ENCODE data around the gene SIKE1. TPM values are rescaled to one million over a fixed set of nuclear protein-coding genes. Genes with fewer than 3 reads are reported as not detected.

Gene SIKE1
- polyA plus RNA-seq, 2 of the 4 experiments (the other 2 are of a cell fraction), result 17.8 to 28.7 TPM

DNA sequence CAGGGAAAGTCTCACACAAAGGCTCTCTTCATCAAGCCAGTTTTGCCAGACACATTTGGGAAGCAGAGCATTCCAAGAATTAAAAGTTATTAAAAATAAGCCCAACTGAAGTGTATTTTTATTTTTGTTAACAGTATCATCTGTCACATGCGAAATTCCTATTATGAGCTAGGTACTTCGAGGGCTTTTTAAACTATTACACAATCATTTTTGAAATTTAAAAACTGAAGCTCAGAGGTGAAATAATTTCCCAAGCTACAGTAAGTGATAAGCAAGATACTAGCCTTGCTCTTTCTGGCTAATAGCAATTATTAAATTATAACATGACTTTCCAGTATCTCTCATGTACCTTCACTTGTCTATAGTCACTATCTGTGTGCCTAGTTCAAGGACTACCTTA is 51.9 kb downstream of the SIKE1 start:
- no peaks in the 10 kb centered on the region for H3K4me1 ChIP-seq
- DNase-seq (ENCODE audit: low read depth in 1 of 2, low spot score in 1 of 2) (no peak), FAIRE-seq (no peak), ATAC-seq (no peak)
- POLR2A ChIA-PET, result no interaction called here
- TF ChIP-seq, protein P1, sequence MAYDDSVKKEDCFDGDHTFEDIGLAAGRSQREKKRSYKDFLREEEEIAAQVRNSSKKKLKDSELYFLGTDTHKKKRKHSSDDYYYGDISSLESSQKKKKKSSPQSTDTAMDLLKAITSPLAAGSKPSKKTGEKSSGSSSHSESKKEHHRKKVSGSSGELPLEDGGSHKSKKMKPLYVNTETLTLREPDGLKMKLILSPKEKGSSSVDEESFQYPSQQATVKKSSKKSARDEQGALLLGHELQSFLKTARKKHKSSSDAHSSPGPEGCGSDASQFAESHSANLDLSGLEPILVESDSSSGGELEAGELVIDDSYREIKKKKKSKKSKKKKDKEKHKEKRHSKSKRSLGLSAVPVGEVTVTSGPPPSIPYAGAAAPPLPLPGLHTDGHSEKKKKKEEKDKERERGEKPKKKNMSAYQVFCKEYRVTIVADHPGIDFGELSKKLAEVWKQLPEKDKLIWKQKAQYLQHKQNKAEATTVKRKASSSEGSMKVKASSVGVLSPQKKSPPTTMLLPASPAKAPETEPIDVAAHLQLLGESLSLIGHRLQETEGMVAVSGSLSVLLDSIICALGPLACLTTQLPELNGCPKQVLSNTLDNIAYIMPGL (CRISPR knock-in tag; IDR thresholded peaks at IDR 0.05; ENCODE audit: borderline replicate concordance), result no peak
- TF ChIP-seq, protein P2, sequence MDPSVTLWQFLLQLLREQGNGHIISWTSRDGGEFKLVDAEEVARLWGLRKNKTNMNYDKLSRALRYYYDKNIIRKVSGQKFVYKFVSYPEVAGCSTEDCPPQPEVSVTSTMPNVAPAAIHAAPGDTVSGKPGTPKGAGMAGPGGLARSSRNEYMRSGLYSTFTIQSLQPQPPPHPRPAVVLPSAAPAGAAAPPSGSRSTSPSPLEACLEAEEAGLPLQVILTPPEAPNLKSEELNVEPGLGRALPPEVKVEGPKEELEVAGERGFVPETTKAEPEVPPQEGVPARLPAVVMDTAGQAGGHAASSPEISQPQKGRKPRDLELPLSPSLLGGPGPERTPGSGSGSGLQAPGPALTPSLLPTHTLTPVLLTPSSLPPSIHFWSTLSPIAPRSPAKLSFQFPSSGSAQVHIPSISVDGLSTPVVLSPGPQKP (IDR thresholded peaks at IDR 0.05; ENCODE audit: low read depth, low read length), result no peak
- TF ChIP-seq ZFP36 (IDR thresholded peaks at IDR 0.05; ENCODE audit: borderline replicate concordance, partially characterized antibody), result no peak
- TF ChIP-seq FOSL2 (IDR thresholded peaks at IDR 0.05), result no peak
- TF ChIP-seq FOSL2 (CRISPR knock-in tag; IDR thresholded peaks at IDR 0.05), result no peak
- no peak for TF ChIP-seq ZNF302 (CRISPR knock-in tag; IDR thresholded peaks at IDR 0.05)
- TF ChIP-seq HOXB5 (CRISPR knock-in tag; IDR thresholded peaks at IDR 0.05), result no peak
- no peak for TF ChIP-seq POLR2AphosphoS2 (conservative IDR thresholded peaks at IDR 0.05; ENCODE audit: low read length)
- TF ChIP-seq, protein P3, sequence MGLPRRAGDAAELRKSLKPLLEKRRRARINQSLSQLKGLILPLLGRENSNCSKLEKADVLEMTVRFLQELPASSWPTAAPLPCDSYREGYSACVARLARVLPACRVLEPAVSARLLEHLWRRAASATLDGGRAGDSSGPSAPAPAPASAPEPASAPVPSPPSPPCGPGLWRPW (IDR thresholded peaks at IDR 0.05), result no peak
- TF ChIP-seq SMC3 (IDR thresholded peaks at IDR 0.05), result no peak
- TF ChIP-seq HOXA7 (CRISPR knock-in tag; IDR thresholded peaks at IDR 0.05), result no peak
- TF ChIP-seq PHF8 (IDR thresholded peaks at IDR 0.05; ENCODE audit: borderline replicate concordance, low read depth), result no peak
- TF ChIP-seq HDAC2 (IDR thresholded peaks at IDR 0.05), result no peak
- no peak for TF ChIP-seq MAZ (IDR thresholded peaks at IDR 0.05; ENCODE audit: borderline replicate concordance, low read depth, low read length)
- no peak overlapping the region for H3K4me2 ChIP-seq
- 79% methylated on average over 2 of the region's 2 CpGs for WGBS (ENCODE audit: missing lambda C conversion rate)
- CTCF ChIA-PET, result no interaction called here
- no peak overlapping the region for H3K27ac ChIP-seq
- no peaks in the 10 kb centered on the region for H3K9me3 ChIP-seq
- H3K4me3 ChIP-seq, result no peak overlapping the region

DNA sequence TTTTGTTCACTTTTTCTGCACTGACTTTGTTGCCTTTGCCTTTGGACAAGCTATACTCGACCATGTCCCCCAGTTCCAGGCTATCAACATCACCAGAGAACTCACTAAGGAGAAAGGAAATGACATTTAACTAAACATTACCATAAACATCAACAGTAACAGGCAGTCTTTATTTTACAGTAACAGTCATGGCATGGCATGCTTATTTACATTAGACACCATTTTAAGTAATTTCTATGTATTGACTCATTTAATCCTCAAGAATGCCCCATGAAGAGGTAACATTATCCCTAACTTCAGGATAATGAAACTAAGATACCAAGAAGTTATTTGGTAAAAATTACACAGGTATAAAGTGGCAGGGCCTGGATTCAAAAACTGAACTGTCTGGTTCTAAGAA is 55.3 kb downstream of the SIKE1 start:
- CTCF ChIA-PET, result no interaction called here
- FAIRE-seq, result no peak

DNA sequence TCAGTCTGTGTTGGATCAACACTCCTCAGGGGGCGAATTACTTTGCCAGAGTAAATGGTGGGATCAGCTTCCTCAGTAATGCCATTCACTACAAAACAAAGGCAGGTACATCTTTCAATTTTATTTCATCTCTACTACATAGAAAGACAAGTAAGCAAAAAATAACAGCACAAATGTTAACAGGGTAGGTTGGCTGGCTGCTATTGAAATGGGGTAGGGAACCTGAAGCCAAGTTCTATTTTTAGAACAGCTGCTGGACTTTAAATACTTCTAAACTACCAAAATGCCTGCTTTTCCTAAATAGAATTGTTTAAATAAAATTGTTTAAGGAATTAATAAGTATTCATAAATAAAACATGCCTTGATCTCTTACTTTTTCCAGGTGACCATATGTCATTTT is 56.6 kb downstream of the SIKE1 start:
- Histone ChIP-seq H3K4me2 (no peak overlapping the region), H3K9me3 (no peaks in the 10 kb centered on the region), H3K4me3 (no peak overlapping the region), H3K27ac (no peak overlapping the region), H3K4me1 (no peaks in the 10 kb centered on the region)
- WGBS (ENCODE audit: missing lambda C conversion rate), result 89% methylated on average over 1 of the region's 1 CpG
- ChIA-PET CTCF (interaction anchor here (0.7 kb wide), 1 partner anchor 43 kb away, joined by 3 read pairs; no protein-coding TSS in a partner anchor), POLR2A (no interaction called here)
- TF ChIP-seq, protein P1 (CRISPR knock-in tag; IDR thresholded peaks at IDR 0.05; ENCODE audit: borderline replicate concordance), result no peak
- no peak for TF ChIP-seq NFE2L2 (conservative IDR thresholded peaks at IDR 0.05; ENCODE audit: low read length)
- TF ChIP-seq POLR2AphosphoS2 (conservative IDR thresholded peaks at IDR 0.05; ENCODE audit: low read length), result no peak
- TF ChIP-seq, protein P4, sequence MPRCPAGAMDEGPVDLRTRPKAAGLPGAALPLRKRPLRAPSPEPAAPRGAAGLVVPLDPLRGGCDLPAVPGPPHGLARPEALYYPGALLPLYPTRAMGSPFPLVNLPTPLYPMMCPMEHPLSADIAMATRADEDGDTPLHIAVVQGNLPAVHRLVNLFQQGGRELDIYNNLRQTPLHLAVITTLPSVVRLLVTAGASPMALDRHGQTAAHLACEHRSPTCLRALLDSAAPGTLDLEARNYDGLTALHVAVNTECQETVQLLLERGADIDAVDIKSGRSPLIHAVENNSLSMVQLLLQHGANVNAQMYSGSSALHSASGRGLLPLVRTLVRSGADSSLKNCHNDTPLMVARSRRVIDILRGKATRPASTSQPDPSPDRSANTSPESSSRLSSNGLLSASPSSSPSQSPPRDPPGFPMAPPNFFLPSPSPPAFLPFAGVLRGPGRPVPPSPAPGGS (IDR thresholded peaks at IDR 0.05), result no peak
- no peak for TF ChIP-seq RARB (CRISPR knock-in tag; IDR thresholded peaks at IDR 0.05)
- no peak for TF ChIP-seq EHMT2 (IDR thresholded peaks at IDR 0.05; ENCODE audit: low read depth)
- ATAC-seq (no peak), FAIRE-seq (no peak), DNase-seq (ENCODE audit: low read depth in 1 of 2, low spot score in 1 of 2) (no peak)

More for the DNA sequence above, 55.3 kb downstream of the SIKE1 start:
- no peak overlapping the region for H3K4me2 ChIP-seq
- 88% methylated on average over 1 of the region's 1 CpG for WGBS (ENCODE audit: missing lambda C conversion rate)
- no peaks in the 10 kb centered on the region for H3K9me3 ChIP-seq
- TF ChIP-seq ZC3H11A (IDR thresholded peaks at IDR 0.05), result no peak
- TF ChIP-seq, protein P5, sequence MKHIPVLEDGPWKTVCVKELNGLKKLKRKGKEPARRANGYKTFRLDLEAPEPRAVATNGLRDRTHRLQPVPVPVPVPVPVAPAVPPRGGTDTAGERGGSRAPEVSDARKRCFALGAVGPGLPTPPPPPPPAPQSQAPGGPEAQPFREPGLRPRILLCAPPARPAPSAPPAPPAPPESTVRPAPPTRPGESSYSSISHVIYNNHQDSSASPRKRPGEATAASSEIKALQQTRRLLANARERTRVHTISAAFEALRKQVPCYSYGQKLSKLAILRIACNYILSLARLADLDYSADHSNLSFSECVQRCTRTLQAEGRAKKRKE (CRISPR knock-in tag; IDR thresholded peaks at IDR 0.05; ENCODE audit: low read depth), result no peak
- POLR2A ChIA-PET, result no interaction called here
- ATAC-seq, result no peak
- no peaks in the 10 kb centered on the region for H3K4me1 ChIP-seq
- no peak overlapping the region for H3K4me3 ChIP-seq
- H3K27ac ChIP-seq, result no peak overlapping the region
- no peak for DNase-seq (ENCODE audit: low read depth in 1 of 2, low spot score in 1 of 2)

Measured in A549 (cell line).